ENCODE measurements around the gene GRIA2.

- TF ChIP-seq EZH2phosphoT487 (IDR thresholded peaks at IDR 0.05; ENCODE audit: insufficient read depth, low read depth), result no peak
- TF ChIP-seq EZH2 (IDR thresholded peaks at IDR 0.05; ENCODE audit: insufficient read depth, poor library complexity, severe bottlenecking), result no peak
These were observed 80.2 kb downstream of the GRIA2 start for GRCh38 chr4:157300701-157301100.
